ENCODE measurements around the gene CD3E. TPM values are rescaled to one million over a fixed set of nuclear protein-coding genes. Genes with fewer than 3 reads are reported as not detected.

The CD3E gene
- total RNA-seq: 571 TPM in 2 replicates

DNA sequence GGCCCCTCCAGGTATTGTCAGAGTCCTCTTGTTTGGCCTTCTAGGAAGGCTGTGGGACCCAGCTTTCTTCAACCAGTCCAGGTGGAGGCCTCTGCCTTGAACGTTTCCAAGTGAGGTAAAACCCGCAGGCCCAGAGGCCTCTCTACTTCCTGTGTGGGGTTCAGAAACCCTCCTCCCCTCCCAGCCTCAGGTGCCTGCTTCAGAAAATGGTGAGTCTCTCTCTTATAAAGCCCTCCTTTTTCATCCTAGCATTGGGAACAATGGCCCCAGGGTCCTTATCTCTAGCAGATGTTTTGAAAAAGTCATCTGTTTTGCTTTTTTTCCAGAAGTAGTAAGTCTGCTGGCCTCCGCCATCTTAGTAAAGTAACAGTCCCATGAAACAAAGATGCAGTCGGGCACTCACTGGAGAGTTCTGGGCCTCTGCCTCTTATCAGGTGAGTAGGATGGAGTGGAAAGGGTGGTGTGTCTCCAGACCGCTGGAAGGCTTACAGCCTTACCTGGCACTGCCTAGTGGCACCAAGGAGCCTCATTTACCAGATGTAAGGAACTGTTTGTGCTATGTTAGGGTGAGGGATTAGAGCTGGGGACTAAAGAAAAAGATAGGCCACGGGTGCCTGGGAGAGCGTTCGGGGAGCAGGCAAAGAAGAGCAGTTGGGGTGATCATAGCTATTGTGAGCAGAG is at the start of gene CD3E:
Gene CD3E, plus strand, starts transcription at position 163 of the 681 bp plus-strand sequence. Its CDS starts 223 bp downstream, at position 386.
- intact Hi-C loops (cut with micrococcal nuclease): loop anchor here (1.0 to 5.0 kb wide), 6 partner anchors 9 to 317 kb away; partner anchors contain the start of genes ARCN1, ATP5MG and IL10RA
- peak within 1 kb of the TSS; percentile 99 for H3K27ac Mint-ChIP-seq
- peak within 1 kb of the TSS; percentile 97 for H3K4me3 Mint-ChIP-seq
- peaks cover 45% of the 10 kb centered on the region for H3K36me3 Mint-ChIP-seq (ENCODE audit: low read depth)
- peak; percentile 91 for DNase-seq
- no peaks in the 10 kb centered on the region for H3K27me3 Mint-ChIP-seq
- no peaks in the 10 kb centered on the region for H3K9me3 Mint-ChIP-seq
- H3K4me1 Mint-ChIP-seq: peaks cover 50% of the 10 kb centered on the region

- no peak for DNase-seq
- intact Hi-C loops (cut with micrococcal nuclease): no loop called here
- no peaks in the 10 kb centered on the region for H3K27me3 Mint-ChIP-seq
Observed at GRCh38 chr11:118258410-118258809, 46.1 kb upstream of the CD3E start.

DNA sequence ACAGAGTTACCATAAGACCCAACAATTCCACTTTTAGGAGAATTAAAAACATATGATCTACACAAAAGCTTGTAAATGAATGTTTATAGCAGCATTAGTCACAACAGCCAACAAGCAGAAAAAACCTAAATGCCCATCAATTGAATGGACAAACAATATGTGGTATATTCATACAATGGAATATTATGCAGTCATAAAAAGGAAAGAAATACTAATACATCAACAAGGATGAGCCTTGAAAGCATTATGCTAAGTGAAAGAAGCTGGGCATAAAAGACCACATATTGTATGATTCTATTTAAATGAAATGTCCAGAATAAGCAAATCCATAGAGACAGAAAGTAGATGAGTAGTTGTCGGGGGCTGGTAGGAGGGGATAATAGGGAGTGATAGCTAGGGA is 45.4 kb upstream of the CD3E start:
- Mint-ChIP-seq H3K4me1 (peaks cover 43% of the 10 kb centered on the region), H3K4me3 (no peak overlapping the region), H3K9me3 (peaks cover 5% of the 10 kb centered on the region), H3K27ac (no peak overlapping the region), H3K36me3 (ENCODE audit: low read depth) (peaks cover 46% of the 10 kb centered on the region), H3K27me3 (no peaks in the 10 kb centered on the region)
- DNase-seq: no peak
- intact Hi-C loops (cut with micrococcal nuclease): no loop called here

More at GRCh38 chr11:118258410-118258809, 46.1 kb upstream of the CD3E start:
- Mint-ChIP-seq H3K4me3 (no peak overlapping the region), H3K4me1 (peaks cover 36% of the 10 kb centered on the region), H3K9me3 (peaks cover 5% of the 10 kb centered on the region), H3K36me3 (ENCODE audit: low read depth) (peaks cover 46% of the 10 kb centered on the region), H3K27ac (peak overlapping the region; percentile 25)

DNA sequence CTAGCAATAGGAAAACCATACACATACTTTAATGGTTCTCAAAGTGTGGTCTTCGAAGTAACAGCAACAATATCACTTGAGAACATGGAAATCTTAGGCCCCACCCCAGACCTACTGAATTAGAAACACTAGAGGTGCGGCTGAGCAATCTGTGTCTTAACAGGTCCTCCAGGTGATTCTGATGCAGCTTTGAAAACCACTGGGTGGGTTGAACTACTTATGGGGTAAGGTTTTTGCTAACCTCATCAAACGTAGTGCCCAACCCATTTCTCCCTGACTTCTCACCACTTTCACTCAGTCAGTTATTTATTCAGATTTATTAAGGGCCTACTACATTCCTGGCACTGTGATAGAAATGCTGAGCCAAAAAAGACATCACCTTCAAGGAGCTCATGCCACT is 44.2 kb upstream of the CD3E start:
- Mint-ChIP-seq H3K36me3 (ENCODE audit: low read depth) (peaks cover 39% of the 10 kb centered on the region), H3K27ac (no peak overlapping the region), H3K27me3 (peaks cover 5% of the 10 kb centered on the region), H3K4me1 (peaks cover 43% of the 10 kb centered on the region), H3K4me3 (no peak overlapping the region), H3K9me3 (peaks cover 5% of the 10 kb centered on the region)
- DNase-seq: no peak
- intact Hi-C loops (cut with micrococcal nuclease): no loop called here

GRCh38 chr11:118263112-118263511 is 41.4 kb upstream of the CD3E start:
- Mint-ChIP-seq H3K27me3 (peaks cover 5% of the 10 kb centered on the region), H3K9me3 (peaks cover 5% of the 10 kb centered on the region), H3K4me3 (peak overlapping the region; percentile 82), H3K27ac (peak overlapping the region; percentile 16), H3K36me3 (ENCODE audit: low read depth) (peaks cover 24% of the 10 kb centered on the region), H3K4me1 (peaks cover 46% of the 10 kb centered on the region)
- DNase-seq: no peak
- intact Hi-C loops (cut with micrococcal nuclease): loop anchor here (2.0 kb wide), 1 partner anchor 14 kb away; no protein-coding TSS in a partner anchor

DNA sequence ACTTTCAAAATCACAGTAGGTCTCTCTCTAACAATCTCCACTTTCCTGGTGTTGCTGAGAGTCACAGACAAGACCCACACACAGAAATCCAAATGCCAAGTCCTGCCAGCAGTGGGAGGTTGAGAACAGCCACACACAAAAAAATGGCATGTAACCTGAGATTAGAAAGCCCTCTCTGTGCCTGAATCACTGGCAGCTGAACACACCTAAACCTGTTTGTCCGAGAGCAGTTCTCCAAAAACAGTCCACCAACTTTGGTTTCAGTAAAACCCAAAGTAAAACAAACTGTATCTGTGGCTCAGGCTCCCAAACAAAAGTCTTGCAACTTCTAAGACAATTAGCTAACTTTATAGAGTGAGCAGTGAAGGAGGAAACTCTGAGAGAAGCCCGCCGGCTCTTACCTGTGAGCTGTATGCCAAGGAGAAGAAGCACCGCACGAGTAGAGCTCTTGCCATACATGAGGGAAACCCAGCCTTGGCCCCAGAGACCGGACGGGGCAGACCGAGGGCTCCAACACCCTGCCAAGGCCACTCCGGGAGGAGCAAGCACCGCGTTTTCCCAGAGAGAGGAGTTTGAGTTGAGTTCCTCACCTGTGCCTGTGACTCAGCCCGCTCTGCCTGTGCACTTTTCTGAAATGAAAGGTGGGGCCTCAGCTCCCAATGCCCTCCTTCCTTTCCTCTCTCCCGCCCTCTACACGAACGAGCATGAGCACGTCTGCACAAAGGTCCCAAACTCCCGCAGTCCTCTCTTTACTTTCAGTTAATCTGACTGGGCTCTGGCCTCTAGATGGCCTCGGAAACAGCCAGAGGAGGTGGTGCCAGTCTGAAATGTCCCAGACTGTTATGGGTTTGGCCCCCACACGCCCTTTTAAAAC is 40.6 kb upstream of the CD3E start, which contains the start of gene MPZL2:
Gene MPZL2, minus strand, starts transcription at position 603 of the 874 bp plus-strand sequence. Its CDS starts 144 bp downstream, at position 459.
- peak within 1 kb of the TSS; percentile 82 for H3K4me3 Mint-ChIP-seq
- H3K27ac Mint-ChIP-seq: peak within 1 kb of the TSS; percentile 68
- H3K36me3 Mint-ChIP-seq (ENCODE audit: low read depth): peaks cover 15% of the 10 kb centered on the region
- intact Hi-C loops (cut with micrococcal nuclease): loop anchor here (2.0 kb wide), 1 partner anchor 13 kb away; no protein-coding TSS in a partner anchor
- peaks cover 5% of the 10 kb centered on the region for H3K27me3 Mint-ChIP-seq
- peaks cover 5% of the 10 kb centered on the region for H3K9me3 Mint-ChIP-seq
- H3K4me1 Mint-ChIP-seq: peaks cover 40% of the 10 kb centered on the region
- peak; percentile 73 for DNase-seq

DNA sequence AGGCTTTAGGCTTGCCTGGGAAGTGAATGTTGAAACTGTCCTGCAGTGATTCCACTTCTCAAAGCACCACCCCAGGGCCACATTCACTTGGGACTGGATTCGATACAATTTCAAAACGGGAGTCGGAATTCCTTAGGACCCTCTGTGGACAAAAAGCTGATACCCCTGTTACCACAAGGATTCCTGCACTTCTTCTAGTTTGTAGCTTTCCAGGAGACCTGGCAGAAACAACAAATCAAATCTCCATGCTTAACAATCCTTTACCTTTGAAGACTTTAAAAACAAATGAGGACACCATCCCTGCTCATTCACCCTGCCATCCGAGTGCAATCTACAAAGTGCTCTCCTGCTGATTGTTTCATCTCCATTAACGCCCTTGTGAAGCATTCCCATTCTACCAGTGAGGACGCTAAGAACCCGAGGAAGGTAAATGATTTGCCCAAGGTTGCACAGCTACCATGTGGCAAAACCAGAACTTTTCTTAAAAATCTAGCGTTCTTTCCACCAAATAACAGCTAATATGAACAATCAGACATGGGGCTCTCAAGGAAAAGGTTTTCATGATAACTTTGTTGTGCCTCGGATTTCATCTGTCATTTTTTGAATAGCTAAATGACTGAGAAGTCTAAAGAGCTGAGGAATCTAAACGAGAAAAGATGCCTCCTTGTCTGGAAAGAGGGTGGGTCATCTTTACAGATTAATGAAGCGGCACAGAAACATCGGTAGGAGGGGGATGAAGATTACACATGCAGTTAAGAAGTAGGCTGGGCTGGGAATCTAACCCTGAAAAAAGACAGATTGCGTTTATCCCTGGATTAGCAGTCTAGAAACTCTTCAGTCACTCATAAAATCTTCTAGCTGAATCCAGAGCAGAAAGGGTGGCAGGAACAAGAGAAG is 39.7 kb upstream of the CD3E start:
- Mint-ChIP-seq H3K36me3 (ENCODE audit: low read depth) (peaks cover 10% of the 10 kb centered on the region), H3K9me3 (no peaks in the 10 kb centered on the region), H3K4me1 (peaks cover 40% of the 10 kb centered on the region), H3K4me3 (peak overlapping the region; percentile 82), H3K27ac (peak overlapping the region; percentile 68), H3K27me3 (peaks cover 6% of the 10 kb centered on the region)
- no peak for DNase-seq
- intact Hi-C loops (cut with micrococcal nuclease): no loop called here

DNA sequence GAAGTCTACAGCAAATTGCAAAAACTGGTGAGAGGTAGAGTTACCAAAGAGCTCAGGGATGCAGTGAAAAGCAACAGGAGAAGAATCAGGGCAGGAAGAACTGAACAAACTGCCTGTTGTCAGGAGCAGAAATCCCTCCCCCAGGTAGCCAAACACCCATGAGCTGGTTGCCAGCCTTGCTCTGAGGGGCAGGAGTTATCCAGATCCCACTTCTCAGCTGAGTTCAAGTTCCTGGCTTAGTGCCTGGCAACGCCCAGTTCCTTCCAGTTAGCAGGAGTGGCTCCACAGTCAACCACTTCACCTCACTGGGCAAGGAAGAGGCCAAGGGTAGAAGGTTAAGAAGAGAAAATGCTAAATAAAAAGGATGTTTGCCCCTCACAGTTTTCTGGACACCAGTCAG is 38.6 kb upstream of the CD3E start:
- Mint-ChIP-seq H3K27ac (no peak overlapping the region), H3K27me3 (peaks cover 8% of the 10 kb centered on the region), H3K9me3 (no peaks in the 10 kb centered on the region), H3K36me3 (ENCODE audit: low read depth) (peaks cover 8% of the 10 kb centered on the region), H3K4me3 (no peak overlapping the region), H3K4me1 (peaks cover 36% of the 10 kb centered on the region)
- intact Hi-C loops (cut with micrococcal nuclease): no loop called here
- no peak for DNase-seq

- no peak overlapping the region for H3K4me3 Mint-ChIP-seq
- H3K36me3 Mint-ChIP-seq (ENCODE audit: low read depth): peaks cover 3% of the 10 kb centered on the region
- intact Hi-C loops (cut with micrococcal nuclease): no loop called here
- peaks cover 8% of the 10 kb centered on the region for H3K27me3 Mint-ChIP-seq
- no peak overlapping the region for H3K27ac Mint-ChIP-seq
- peaks cover 27% of the 10 kb centered on the region for H3K4me1 Mint-ChIP-seq
- DNase-seq: no peak
- H3K9me3 Mint-ChIP-seq: no peaks in the 10 kb centered on the region
Observed at GRCh38 chr11:118267486-118267885, 37.0 kb upstream of the CD3E start.

- Mint-ChIP-seq H3K9me3 (peaks cover 3% of the 10 kb centered on the region), H3K4me3 (no peak overlapping the region), H3K27me3 (peaks cover 3% of the 10 kb centered on the region), H3K27ac (no peak overlapping the region), H3K4me1 (peaks cover 26% of the 10 kb centered on the region), H3K36me3 (ENCODE audit: low read depth) (no peaks in the 10 kb centered on the region)
- DNase-seq: no peak
- intact Hi-C loops (cut with micrococcal nuclease): no loop called here
Observed at GRCh38 chr11:118272001-118272400, 32.5 kb upstream of the CD3E start.

DNA sequence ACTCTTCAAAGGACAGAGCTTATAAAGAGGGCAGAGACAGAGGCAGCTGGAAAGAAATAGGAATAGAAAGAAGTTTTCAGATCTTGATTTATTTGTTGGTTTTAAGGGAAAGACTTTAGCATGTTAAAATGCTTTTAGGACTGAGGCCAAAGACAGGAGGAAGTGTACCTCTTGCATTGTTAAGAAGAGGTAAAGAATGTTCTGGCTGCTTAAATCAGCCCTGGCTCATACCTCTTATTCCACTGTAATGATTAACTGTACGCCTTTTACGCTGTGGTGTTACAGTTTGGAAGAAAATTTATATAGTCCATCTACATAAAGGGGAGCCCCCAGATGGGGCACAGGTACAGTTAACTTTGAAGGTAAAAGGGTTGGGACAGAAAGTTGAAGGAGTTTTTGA is 30.3 kb upstream of the CD3E start:
- H3K4me1 Mint-ChIP-seq: peaks cover 32% of the 10 kb centered on the region
- no peak overlapping the region for H3K27ac Mint-ChIP-seq
- H3K36me3 Mint-ChIP-seq (ENCODE audit: low read depth): no peaks in the 10 kb centered on the region
- peaks cover 3% of the 10 kb centered on the region for H3K27me3 Mint-ChIP-seq
- no peak for DNase-seq
- H3K9me3 Mint-ChIP-seq: peaks cover 3% of the 10 kb centered on the region
- intact Hi-C loops (cut with micrococcal nuclease): no loop called here
- no peak overlapping the region for H3K4me3 Mint-ChIP-seq

GRCh38 chr11:118275176-118275575 is 29.4 kb upstream of the CD3E start:
- intact Hi-C loops (cut with micrococcal nuclease): no loop called here
- Mint-ChIP-seq H3K27ac (peak overlapping the region; percentile 30), H3K36me3 (ENCODE audit: low read depth) (no peaks in the 10 kb centered on the region), H3K4me1 (peaks cover 34% of the 10 kb centered on the region), H3K9me3 (peaks cover 3% of the 10 kb centered on the region), H3K4me3 (no peak overlapping the region), H3K27me3 (no peaks in the 10 kb centered on the region)
- DNase-seq: no peak

DNA sequence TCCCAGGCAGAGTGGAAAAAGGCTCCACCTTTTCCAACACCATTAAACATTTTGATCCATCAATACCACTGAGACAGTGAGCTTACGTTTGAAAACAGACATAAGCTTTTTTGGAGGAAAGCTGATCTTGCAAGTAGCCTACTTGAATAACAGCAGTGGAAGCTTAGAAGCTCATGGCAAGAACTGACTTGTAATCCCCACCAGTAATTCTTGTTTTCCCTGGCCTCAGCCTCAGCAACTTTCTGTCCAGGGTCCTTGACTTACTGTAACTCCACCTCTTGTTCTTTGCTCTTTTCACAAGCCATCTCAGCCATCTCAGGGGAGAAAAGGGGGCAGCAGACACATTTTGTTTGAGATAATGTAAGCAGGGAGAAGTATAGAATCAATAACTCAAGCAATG is 28.1 kb upstream of the CD3E start:
- no peak for DNase-seq
- peaks cover 3% of the 10 kb centered on the region for H3K9me3 Mint-ChIP-seq
- intact Hi-C loops (cut with micrococcal nuclease): loop anchor here (2.0 kb wide), 1 partner anchor 14 kb away; no protein-coding TSS in a partner anchor
- H3K27ac Mint-ChIP-seq: peak overlapping the region; percentile 39
- no peaks in the 10 kb centered on the region for H3K36me3 Mint-ChIP-seq (ENCODE audit: low read depth)
- H3K27me3 Mint-ChIP-seq: no peaks in the 10 kb centered on the region
- peaks cover 38% of the 10 kb centered on the region for H3K4me1 Mint-ChIP-seq
- H3K4me3 Mint-ChIP-seq: peak overlapping the region; percentile 5
